GM04504 (cell line): ENCODE measurements around the gene TRAPPC12.
"Not testable (repeated sequence)": the region's sequence is repeated elsewhere in the genome, so short reads cannot be mapped to it uniquely, and the experiment has no call there.

ENCODE experiments used
- DNase-seq: peaks from one replicate; pipeline ENCODE4 v3.0.0-alpha.2; 2012; ENCODE audit warnings: low read depth

The TRAPPC12 gene

GRCh38 chr2:3432693-3433338 lies 53.3 kb downstream of the TRAPPC12 start:
- DNase-seq = no peak

GRCh38 chr2:3433339-3433699 lies 53.8 kb downstream of the TRAPPC12 start:
- DNase-seq = no peak

GRCh38 chr2:3433776-3434400 lies 54.4 kb downstream of the TRAPPC12 start:
- DNase-seq = no peak

DNA sequence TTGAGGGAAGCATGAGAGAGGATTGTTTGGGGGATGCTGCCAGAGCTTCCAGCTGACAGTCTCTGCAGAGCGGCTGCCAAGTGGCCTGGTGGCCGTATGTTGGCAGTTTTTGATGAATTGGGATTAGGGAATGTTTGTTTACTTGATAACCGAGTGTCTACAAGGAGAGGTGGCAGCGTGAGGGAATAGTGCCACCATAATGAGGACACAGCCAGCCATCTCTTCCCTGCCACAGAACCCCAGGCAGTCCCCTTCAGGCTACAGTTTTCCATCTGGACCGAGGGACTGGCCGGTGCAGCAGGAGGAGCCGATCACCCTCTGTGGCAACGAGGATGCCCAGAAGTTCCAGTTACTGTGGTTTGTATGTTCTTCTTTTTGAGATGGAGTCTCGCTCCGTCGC lies 55.2 kb downstream of the TRAPPC12 start:
- DNase-seq = no peak

DNA sequence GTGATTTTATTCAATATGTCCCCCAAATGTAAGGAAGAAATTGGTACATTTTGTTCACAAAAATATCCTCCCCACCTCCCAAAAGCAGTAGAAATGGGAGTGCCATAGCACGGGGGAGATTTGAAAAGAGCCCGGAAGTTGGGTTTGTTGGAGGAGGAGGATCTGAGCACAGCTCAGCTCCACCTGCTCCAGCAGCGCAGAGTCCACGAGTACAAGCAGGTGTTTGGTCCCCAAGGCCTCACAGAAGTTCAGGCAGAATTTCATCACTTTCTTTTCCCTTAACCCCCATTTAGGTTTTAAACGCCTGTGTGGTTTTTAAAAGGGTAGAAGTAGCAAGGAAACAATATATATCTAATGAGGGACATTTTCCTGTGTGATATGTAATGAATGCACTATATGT lies 56.0 kb downstream of the TRAPPC12 start:
- no peak for DNase-seq

GRCh38 chr2:3440477-3440876 lies 61.0 kb downstream of the TRAPPC12 start:
- DNase-seq = no peak

GRCh38 chr2:3441465-3441864 lies 62.0 kb downstream of the TRAPPC12 start:
- DNase-seq = no peak

- no peak for DNase-seq
Observed at GRCh38 chr2:3442185-3442584, 62.7 kb downstream of the TRAPPC12 start.

GRCh38 chr2:3443083-3443482 lies 63.6 kb downstream of the TRAPPC12 start:
- DNase-seq = no peak

DNA sequence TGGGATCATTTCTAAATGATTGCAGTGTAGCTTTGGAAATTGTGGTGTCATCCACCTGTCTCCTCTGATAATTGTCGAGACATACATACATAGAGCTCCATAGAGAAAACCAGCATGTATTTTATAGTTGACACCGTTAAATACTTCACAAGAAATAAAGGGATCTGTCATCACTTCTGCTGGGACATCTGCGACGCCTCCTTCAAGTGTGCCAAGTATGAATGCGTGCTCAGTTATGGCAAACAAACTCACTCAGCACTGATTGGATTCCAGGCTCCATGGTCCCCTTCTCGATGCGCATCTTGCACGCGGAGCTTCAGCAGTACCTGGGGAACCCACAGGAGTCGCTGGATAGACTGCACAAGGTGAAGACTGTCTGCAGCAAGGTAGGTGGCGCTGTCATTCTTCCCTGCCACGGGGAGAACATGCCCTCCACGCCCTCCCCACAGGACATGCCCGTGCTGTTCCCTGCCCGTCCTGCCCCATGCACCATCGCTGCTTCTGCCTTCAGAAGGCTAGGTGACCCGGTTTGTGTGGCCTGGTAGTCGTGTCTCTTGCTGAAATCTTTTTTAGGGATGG lies 64.1 kb downstream of the TRAPPC12 start:
- DNase-seq = no peak

- DNase-seq = no peak
Observed at GRCh38 chr2:3445891-3446290, 66.4 kb downstream of the TRAPPC12 start.

DNA sequence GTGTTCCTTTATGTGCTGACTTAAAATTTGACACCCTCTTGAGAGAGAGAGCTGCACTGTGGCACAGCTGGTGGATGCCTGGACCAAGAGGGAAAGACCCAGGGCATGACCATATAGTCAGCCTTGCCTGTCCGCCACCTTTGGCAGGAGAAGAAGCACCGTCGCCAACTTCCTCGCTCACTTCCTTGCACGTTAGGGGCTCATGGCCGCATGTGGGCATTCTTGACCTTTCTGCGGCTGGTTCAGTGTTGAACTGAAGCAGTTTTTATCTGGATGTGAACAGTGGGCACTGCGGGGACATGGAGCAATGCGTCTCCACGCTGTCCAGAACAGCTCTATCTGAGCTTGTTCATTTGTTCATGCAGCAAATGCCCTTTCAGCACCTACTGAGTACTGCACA lies 66.9 kb downstream of the TRAPPC12 start:
- DNase-seq = no peak

- DNase-seq = not testable (repeated sequence)
Observed at GRCh38 chr2:3447186-3447585, 67.7 kb downstream of the TRAPPC12 start.

DNA sequence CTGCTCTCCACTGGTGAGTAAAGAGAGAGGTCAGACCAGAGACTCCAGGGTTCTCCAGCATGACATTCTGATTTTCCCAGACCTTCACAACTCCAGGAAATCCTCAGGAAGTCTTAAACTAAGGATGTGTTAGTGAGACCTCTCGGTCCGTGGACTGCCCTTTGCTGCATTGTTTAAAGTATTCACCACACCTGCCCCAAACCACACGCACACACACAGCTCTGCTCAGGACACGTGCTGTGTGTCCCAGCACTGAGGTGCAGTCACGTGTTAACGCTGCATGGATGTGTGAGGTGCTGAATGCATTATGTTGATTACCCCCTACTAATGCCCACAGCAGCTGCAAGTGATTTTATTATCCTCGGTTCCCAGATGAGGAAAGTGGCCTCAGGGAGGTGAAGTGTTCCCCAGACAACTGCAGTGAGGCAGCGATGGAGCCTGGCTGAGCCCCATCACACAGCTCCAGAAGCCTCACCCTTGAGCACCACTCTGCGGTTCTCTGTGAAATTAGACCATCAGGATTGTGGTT lies 68.4 kb downstream of the TRAPPC12 start:
- no peak for DNase-seq

GRCh38 chr2:3448441-3448911 lies 69.0 kb downstream of the TRAPPC12 start:
- DNase-seq = not testable (repeated sequence)

DNA sequence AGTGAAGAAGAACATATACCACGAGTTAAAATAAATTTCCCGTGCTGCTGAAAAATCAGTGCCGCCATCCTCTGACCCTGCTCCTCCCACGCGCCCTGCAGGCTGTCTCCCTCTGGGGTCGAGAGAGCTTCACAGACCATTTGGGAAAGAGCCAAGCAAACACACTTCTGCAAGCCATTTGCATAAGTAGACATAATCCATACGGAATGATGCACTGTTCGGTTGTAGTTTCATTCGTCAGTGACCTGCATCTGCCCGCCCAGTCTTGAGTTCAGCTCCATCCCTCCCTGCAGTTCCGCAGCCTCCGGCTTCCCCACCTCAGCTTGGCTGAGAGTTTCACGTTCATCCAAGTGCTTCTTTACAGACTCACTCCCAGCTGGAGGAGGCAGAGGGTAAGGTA lies 69.6 kb downstream of the TRAPPC12 start:
- no peak for DNase-seq

GRCh38 chr2:3449936-3450335 lies 70.4 kb downstream of the TRAPPC12 start:
- no peak for DNase-seq

DNA sequence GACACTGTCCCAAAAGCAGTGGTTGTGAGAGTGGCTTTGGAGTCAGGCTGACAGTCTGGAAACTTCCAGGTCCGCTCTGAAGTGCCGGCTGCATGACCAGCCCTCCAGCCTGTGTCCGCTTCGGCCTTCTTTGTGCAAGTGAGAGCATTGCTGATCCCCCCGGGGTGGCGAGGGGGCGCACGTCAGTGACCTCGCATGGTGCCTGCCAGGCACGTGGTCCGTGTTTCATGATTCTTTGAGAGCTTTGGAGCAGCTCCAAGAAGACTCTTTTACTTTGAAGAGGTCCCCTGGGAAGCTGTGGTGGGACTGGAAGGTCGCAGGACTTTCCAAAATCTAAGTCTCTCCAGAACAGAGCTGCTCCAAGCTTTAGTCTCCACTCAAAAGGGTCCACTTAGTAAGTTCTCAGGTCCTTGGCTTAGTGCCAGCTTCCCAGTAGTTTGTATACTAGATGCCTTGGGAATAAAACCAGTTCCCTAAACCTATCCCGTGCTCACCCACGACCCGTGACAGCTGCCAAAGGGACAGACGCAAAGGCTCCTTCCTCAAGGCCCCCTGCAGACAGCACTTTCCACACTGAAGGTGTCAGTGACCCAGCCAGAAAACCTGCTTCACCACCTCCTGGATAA lies 71.0 kb downstream of the TRAPPC12 start:
- no peak for DNase-seq

DNA sequence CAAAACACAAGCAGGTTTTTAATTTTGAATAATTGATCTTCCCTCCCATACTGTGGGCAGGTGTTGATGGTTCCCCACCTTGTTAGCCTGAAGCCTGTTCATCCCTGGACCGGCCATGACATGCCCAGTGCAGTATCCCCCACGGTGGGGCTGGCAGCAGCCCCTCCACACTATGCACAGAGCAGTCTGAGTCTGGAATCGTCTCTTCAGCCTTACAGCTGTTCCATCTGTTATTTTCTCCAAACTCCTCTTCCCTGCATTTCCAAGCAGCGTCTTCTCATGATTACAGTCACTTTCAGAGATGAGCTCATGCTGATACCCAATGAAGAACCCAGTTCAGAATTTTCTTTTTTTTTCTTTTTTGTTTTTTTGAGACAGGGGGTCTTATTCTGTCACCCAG lies 71.7 kb downstream of the TRAPPC12 start:
- no peak for DNase-seq

DNA sequence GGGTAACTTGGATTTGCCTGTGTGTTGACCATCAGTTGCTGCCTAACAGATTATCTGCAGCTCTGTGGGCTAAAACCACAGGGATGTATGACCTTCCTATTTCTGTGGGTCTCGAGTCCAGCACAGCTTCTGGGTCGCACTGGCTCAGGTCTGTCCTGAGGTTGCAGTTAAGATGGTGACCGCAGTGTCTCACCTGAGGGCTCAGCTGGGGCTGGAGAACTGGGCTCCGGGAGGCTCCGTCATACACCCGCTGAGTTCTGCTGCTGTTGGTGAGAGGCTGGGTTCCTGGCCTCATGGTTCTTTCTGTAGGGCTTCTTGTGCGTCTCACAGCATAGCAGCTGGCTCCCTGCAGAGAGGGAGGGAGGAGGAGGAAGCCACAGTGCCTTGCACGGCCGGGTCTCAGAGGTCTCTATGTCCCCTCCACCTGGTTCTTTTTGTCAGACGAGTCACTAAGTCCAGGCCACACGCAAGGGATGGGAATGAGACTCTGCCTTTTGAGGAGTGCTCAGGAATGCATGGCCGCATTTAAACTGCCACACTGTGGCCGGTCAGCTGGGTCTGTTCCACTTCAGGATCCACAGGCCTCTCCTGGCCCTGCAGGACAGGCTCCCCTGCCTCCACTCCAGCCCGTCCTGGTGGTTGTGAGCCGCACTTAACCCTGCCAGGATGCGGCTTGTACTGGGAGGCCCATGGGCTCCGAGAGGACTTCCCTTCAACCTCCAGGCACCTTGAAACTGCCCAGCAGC lies 72.6 kb downstream of the TRAPPC12 start:
- DNase-seq = no peak

DNA sequence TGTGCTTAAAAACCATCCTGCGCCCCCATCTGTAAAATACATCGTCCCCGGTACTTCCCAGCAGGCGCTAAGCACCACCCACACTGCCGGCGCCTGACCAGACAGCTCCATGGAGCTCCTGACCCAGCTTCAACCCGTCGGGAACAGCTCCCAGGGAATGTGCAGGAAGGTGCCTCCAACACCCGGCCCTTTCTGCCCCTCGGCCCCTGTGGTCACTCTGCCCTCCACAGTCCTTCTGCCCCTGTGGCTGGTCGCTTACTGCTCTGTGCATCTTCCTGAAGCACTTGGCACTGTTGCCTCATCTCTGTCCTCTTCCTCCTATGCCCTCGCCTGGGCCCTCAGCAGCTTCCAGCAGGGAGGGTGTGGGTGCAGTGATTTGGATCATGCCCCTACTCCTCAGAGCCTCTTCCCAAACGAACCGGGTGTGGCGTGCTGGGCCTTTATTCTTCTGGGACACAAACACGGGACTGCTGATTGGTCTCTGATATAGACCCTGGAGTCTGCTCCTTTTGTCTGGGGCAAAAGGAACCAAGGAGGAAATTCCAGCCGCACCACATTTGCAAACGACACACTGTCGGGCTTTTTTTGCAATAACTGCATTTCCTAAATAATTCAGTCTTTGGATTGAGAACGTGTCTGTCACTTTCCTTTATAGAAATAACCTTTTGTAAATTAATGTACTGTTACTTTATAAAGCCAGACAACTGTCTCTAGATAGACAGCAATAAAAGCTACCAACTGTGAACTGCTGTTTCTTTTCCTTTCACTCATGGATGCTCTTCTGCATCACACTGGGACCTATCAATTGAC lies 73.9 kb downstream of the TRAPPC12 start:
- DNase-seq = no peak
